MG63 (cell line): ENCODE measurements around the gene ALDOA. TPM values are rescaled to one million over a fixed set of nuclear protein-coding genes. Genes with fewer than 3 reads are reported as not detected.

Source experiments
- DNase-seq: peaks from one replicate; pipeline ENCODE4 v3.0.0-alpha.2; 2020
- H3K27me3 ChIP-seq: fragments of 250-450 bp; sonication (Bioruptor Pico); 2 replicates; pipeline ENCODE4 v1.5.1; 2020; ENCODE audit warnings: mild to moderate bottlenecking, moderate library complexity
- H3K36me3 ChIP-seq: fragments of 250-450 bp; sonication (Bioruptor Pico); 2 replicates; pipeline ENCODE4 v1.5.1; 2020; ENCODE audit warnings: mild to moderate bottlenecking, moderate library complexity
- H3K4me3 ChIP-seq: fragments of 250-450 bp; sonication (Bioruptor Pico); 2 replicates; pipeline ENCODE4 v1.5.1; 2020; ENCODE audit warnings: mild to moderate bottlenecking, moderate library complexity
- H3K9me3 ChIP-seq: fragments of 250-450 bp; sonication (Bioruptor Pico); 2 replicates; pipeline ENCODE4 v1.5.1; 2020; ENCODE audit warnings: mild to moderate bottlenecking, moderate library complexity
- total RNA-seq: library from RNA; depleted of rRNA; stranded (reverse); fragments of >200 nt; shearing (Covaris generic); gene quantifications from 2 replicates; pipeline ENCODE4 v1.2.3, GENCODE V29; 2014; ENCODE audit warnings: low replicate concordance

The ALDOA gene
- total RNA-seq, 1 experiment from 2014 or later: 911 TPM

DNA sequence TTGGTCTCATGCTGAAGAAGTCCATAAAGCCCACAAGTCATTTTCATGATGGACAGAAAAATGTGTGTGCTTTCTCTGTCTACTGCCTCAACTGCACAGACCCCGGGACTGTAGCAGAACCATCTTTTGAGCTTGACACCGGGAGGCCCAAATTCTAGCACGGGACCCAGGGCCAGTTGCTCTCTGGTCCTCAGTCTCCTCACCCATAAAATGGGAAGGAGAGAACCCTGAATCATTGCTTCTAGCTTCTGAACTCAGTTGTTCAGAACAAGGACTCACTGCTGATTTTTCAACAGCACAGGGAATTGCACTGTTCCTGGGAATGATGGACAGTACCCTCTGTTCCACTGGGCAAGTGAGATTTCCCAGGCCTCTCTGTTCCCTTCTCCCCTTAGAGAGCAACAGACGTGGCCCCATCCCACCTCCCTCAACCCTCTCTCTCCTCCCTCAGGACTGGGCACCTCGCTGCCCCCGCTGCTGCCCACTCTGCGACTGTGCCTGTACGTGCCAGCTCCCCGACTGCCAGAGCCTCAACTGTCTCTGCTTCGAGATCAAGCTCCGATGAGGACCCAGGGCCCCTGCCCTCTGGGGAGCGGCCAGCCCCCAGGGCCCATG lies 2.2 kb upstream of the ALDOA start:
- Histone ChIP-seq H3K9me3 (no peaks in the 10 kb centered on the region), H3K4me3 (peak overlapping the region; percentile 88), H3K27me3 (no peaks in the 10 kb centered on the region), H3K36me3 (peaks cover 54% of the 10 kb centered on the region)
- no peak for DNase-seq

DNA sequence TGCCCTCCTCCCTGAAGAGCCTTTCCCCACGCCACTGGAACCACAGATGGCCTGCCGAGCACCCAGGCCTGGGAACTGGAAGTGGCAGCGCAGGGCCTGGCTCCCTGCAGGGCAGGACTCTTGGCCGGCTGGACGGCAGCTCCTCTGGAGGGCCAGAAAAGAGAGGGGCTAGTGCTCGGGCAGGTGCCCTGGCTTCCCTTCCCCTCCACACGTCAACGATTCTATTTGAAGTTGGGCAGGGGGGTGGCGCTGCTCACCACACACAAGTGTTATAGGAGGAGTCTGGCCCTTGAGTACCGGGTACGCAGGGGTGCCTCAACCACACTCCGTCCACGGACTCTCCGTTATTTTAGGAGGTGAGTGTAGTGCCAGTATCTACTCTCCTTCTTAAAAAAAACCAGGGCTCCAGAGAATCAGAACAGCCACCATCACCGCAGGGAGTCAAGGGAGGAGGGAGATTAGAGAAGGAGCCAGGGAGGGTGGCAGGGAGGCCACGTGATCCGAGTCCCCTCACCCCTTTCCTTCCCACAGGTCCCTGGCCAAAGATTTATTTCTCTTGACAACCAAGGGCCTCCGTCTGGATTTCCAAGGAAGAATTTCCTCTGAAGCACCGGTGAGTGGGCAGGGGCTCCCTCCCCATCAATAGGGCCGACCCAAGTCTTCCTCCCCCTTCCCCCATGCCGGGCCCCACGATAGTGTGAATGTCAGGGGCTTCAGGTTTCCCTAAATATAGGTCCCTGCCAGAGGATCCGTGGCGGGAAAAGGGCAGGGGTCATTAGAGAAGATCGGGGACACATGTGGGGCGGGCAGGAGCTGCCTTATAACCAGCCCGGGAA lies 1.4 kb upstream of the ALDOA start:
- peaks cover 55% of the 10 kb centered on the region for H3K36me3 ChIP-seq
- peak overlapping the region; percentile 88 for H3K4me3 ChIP-seq
- DNase-seq: peak; percentile 83
- H3K27me3 ChIP-seq: no peaks in the 10 kb centered on the region
- H3K9me3 ChIP-seq: no peaks in the 10 kb centered on the region

DNA sequence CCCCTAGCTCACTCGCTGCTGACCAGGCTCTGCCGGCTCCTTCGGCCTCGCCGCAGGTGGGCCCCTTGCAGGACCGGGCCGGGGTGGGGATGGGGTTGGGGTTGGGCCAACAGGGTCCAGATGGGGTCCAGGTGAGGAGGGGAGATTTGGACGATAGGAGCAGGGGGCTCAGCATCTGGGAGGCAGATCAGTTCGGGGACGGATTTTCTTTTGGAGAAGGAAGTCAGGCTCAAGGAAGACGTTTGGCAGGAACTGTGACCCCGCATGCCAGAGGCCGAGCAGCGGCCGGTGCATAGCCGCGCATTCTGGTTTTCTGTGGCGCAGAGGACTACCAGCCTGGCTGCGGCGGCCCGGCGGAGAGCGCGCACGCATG lies 845 bp upstream of the ALDOA start:
- no peaks in the 10 kb centered on the region for H3K9me3 ChIP-seq
- peak overlapping the region; percentile 88 for H3K4me3 ChIP-seq
- DNase-seq: no peak
- no peaks in the 10 kb centered on the region for H3K27me3 ChIP-seq
- H3K36me3 ChIP-seq: peaks cover 58% of the 10 kb centered on the region

DNA sequence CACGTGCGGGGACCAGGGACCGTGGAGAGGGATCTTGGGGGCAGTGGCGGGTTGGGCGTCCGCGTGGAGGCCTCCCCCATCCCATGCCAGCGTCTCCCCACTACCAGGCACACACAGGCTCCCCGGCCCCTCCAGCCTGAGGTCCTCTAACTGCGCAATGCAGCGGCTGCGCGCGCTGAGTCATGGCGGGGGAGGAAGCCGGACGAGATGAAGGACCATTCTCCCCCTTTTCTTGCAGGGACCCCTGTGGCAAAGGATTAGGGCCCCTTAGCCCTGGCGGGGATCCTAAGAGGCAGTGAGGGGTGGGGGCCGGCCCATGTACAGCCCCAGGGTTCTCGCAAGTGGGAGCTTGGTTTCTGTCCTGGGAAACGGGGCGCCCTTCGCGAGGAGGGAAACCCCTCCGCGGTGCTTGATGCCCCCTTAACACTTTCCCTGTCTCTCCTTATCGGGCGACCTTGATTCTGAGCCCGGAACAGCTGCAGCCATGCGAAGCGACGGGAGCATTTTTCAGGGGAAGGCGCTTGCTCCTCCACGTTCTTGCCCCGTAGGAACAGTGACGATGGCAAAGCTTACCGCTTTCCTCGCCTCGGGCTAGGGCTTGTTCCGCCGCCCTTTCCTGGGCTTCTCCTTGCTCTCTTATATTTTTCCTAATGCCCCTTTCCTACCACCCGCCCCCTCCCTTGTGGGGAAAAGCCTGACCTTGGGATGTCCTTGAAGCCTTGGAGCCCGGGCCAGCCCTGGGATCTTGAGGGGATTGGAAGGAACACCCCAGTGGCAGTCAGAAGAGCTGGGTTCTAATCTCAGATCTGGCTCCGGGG lies 592 bp downstream of the ALDOA start:
- Histone ChIP-seq H3K36me3 (peaks cover 66% of the 10 kb centered on the region), H3K27me3 (no peaks in the 10 kb centered on the region), H3K9me3 (no peaks in the 10 kb centered on the region), H3K4me3 (peak overlapping the region; percentile 88)
- peak; percentile 74 for DNase-seq

DNA sequence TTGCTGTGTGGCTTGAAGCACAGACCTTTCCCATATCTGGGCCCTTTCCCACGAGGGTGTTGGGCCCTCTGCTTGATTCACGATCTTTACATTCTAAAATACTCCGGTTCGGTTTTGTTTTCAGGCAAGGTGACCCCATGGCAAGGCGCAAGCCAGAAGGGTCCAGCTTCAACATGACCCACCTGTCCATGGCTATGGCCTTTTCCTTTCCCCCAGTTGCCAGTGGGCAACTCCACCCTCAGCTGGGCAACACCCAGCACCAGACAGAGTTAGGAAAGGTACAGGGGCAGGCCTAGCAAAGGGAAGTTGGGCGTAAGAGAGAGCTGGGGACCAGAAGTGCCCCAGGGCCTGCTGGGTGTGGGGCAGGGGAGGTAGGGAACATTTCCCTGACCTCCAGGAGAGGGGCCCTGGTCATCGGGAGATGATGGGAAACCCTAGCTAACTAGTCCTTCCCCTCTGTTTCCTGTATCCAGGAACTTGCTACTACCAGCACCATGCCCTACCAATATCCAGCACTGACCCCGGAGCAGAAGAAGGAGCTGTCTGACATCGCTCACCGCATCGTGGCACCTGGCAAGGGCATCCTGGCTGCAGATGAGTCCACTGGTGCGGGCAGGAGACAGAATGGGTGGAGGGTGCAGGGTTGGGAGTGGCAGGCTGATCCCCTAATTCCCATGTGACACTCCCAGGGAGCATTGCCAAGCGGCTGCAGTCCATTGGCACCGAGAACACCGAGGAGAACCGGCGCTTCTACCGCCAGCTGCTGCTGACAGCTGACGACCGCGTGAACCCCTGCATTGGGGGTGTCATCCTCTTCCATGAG lies 1.4 kb downstream of the ALDOA start:
- no peak for DNase-seq
- H3K36me3 ChIP-seq: peaks cover 74% of the 10 kb centered on the region

DNA sequence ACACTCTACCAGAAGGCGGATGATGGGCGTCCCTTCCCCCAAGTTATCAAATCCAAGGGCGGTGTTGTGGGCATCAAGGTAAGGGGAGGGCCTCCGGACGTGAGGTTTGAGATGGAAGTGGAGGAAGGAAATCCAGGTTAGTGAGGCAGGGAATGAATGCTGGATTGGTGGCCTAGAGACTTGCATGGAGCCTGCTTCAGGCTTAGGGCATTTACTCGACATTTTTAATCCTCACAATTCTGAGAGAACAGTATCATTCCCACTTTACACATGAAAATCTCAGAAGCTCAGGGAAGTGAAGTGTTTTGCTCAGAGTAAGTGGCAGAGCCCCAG lies 2.0 kb downstream of the ALDOA start:
- H3K4me3 ChIP-seq: peak overlapping the region; percentile 88
- no peaks in the 10 kb centered on the region for H3K9me3 ChIP-seq
- no peak for DNase-seq
- no peaks in the 10 kb centered on the region for H3K27me3 ChIP-seq
- peaks cover 80% of the 10 kb centered on the region for H3K36me3 ChIP-seq

More for the DNA sequence above, 1.4 kb downstream of the ALDOA start:
- no peaks in the 10 kb centered on the region for H3K27me3 ChIP-seq
- H3K4me3 ChIP-seq: peak overlapping the region; percentile 88
- H3K9me3 ChIP-seq: no peaks in the 10 kb centered on the region

DNA sequence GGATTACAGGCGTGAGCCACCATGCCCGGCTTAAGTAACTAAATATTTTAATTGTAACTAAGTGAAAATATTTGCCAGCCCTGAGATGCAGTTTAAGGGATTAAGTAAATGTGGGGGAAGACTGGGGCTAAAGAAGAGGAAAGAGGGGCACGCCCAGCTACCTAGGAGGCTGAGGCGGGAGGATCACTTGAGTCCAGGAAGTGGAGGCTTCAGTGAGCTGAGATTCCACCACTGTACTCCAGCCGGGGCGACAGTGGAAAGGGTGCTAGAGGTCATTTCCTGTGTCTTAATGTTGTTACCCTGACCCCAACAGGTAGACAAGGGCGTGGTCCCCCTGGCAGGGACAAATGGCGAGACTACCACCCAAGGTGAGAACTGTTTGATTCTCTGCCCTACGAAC lies 2.8 kb downstream of the ALDOA start:
- no peaks in the 10 kb centered on the region for H3K9me3 ChIP-seq
- H3K27me3 ChIP-seq: no peaks in the 10 kb centered on the region
- peaks cover 86% of the 10 kb centered on the region for H3K36me3 ChIP-seq
- no peak for DNase-seq
- H3K4me3 ChIP-seq: no peak overlapping the region

DNA sequence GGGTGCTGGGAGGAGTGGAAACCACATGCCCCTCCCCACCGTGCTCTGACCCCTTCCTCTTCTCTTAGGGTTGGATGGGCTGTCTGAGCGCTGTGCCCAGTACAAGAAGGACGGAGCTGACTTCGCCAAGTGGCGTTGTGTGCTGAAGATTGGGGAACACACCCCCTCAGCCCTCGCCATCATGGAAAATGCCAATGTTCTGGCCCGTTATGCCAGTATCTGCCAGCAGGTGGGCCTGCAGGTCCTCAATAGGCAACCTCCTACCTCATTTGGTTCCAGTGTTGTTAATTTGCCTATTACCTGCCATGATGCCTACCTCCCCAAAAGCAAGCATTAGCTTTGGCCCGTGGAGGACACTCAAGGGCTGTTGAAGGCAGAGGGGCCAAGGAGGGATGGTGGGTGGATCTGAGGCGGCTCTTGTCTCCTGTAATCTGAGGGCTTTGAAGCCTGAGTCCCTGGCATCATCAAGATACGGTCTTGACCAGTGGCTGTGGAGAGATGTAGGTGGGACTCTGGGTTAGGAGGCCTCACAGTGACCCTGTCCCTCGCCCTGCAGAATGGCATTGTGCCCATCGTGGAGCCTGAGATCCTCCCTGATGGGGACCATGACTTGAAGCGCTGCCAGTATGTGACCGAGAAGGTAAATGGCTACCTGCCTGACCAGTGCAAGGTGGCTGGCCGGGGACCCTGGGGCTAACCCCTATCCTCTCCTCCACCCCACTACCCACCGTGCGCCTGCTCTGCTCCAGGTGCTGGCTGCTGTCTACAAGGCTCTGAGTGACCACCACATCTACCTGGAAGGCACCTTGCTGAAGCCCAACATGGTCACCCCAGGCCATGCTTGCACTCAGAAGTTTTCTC lies 3.4 kb downstream of the ALDOA start:
- Histone ChIP-seq H3K9me3 (no peaks in the 10 kb centered on the region), H3K27me3 (no peaks in the 10 kb centered on the region), H3K36me3 (peaks cover 89% of the 10 kb centered on the region), H3K4me3 (no peak overlapping the region)
- no peak for DNase-seq

DNA sequence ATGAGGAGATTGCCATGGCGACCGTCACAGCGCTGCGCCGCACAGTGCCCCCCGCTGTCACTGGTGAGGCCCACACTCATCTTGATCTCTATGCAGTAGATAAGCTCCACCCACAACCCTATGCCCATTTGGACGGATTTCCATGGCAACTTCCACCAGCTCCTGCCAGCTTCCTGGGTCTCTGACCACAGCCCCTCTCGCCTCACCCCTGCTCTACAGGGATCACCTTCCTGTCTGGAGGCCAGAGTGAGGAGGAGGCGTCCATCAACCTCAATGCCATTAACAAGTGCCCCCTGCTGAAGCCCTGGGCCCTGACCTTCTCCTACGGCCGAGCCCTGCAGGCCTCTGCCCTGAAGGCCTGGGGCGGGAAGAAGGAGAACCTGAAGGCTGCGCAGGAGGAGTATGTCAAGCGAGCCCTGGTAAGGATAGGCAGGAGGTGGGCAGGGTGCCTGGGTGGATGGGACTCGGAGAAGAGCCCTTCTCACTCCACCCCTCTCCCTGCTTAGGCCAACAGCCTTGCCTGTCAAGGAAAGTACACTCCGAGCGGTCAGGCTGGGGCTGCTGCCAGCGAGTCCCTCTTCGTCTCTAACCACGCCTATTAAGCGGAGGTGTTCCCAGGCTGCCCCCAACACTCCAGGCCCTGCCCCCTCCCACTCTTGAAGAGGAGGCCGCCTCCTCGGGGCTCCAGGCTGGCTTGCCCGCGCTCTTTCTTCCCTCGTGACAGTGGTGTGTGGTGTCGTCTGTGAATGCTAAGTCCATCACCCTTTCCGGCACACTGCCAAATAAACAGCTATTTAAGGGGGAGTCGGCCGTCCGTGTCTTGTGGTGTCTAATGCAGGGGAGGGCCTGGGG lies 4.3 kb downstream of the ALDOA start:
- Histone ChIP-seq H3K4me3 (no peak overlapping the region), H3K36me3 (peaks cover 84% of the 10 kb centered on the region), H3K27me3 (no peaks in the 10 kb centered on the region), H3K9me3 (no peaks in the 10 kb centered on the region)
- DNase-seq: no peak

DNA sequence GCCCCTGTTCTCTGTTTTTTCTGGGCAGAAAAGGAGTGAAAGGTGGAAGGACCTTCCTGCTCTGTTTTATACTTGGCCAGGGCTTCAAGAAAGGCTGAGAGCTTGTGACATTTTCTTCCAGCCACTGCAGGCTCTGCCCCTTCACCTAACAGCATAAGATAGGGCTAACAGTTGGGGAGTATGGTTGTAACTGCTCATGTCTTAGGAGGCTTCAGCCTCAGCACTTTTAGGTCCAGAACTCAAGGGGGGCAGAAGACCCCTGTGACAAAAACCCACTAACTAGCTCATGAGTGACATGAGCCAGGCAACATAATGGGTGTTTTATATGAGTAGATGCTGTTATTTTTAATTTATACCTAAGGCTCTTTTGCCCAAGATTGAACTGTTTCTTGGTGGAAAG lies 4.9 kb downstream of the ALDOA start:
- Histone ChIP-seq H3K36me3 (peaks cover 81% of the 10 kb centered on the region), H3K27me3 (no peaks in the 10 kb centered on the region), H3K9me3 (no peaks in the 10 kb centered on the region), H3K4me3 (no peak overlapping the region)
- no peak for DNase-seq

DNA sequence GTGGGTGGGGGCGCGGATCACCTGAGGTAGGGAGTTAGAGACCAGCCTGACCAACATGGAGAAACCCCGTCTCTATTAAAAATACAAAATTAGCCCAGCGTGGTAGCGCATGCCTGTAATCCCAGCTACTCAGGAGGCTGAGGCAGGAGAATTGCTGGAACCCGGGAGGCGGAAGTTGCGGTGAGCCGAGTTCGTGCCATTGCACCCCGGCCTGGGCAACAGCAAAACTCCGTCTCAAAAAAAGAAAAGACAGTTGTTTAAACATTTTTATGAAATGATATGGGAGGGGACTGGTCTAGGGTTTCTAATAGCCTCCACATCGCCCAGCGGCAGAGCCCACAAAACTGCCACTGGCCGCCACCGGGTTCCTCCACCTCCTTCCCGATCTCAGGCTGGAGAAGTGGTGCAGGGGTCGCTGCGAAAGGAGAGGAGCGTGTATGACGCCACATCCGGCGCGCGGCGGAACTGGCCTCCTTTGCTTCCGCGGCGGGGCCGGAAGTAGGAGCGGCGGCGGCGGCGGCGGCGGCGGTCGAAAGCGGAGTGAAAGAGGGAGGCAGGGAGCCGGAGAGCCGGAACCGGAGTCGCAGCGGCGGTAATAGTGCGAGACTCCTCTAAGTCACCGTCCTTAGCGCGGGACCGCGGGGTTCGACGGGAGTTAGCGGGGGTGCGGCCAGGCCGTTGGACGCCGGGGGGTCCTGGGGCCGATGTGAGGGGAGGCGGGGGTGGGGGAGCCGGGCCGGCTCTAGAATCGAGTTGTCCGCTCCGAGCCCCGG lies 10.1 kb downstream of the ALDOA start, which contains the start of gene PPP4C:
Gene PPP4C (plus strand): TSS at position 492 of the 773 bp plus-strand sequence. CDS start 384 bp downstream, outside the sequence.
- Histone ChIP-seq H3K4me3 (peak within 1 kb of the TSS; percentile 89), H3K27me3 (no peaks in the 10 kb centered on the region), H3K36me3 (peaks cover 76% of the 10 kb centered on the region), H3K9me3 (no peaks in the 10 kb centered on the region)
- peak; percentile 96 for DNase-seq

DNA sequence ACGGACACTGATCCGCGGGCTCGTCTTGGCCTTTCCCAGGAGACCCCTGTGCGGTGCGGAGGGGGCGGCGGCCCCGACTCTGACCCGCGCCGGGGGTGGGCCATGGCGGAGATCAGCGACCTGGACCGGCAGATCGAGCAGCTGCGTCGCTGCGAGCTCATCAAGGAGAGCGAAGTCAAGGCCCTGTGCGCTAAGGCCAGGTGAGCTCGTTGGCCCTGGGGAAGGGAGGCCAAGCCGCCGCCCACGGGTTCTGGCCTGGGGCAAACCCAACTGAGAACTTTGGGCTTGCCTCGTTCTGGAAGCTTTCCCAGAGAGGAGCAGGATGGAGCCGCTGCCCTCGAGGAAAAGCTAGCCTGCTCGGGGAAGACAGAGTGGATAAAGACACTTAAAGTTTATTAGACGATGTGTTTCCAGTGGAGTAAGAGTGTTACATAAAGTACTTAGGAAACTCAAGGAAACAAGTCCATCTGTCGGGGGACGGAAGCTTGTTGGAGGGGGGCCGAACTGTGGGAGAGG lies 10.8 kb downstream of the ALDOA start:
- peaks cover 76% of the 10 kb centered on the region for H3K36me3 ChIP-seq
- no peaks in the 10 kb centered on the region for H3K27me3 ChIP-seq
- H3K4me3 ChIP-seq: peak overlapping the region; percentile 89
- H3K9me3 ChIP-seq: no peaks in the 10 kb centered on the region
- peak; percentile 35 for DNase-seq

DNA sequence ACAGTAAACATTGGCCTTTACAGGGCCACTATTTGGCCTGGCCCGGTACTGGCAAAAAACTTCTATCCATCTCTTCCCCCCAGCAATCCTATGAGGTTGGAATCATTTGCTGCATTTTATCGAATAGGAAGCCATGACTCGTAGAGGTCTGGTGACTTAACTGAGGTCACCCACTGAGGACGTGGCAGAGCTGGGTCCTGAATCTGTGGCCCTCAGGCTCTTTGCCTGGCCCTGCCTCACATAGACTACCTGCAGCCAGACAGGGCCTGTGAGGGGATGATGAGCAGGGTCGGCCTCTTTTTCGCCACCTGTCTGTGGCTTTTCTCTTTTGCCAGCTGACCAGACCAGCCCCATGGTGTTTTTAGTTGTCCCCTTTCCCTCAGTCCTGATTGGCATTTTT lies 12.1 kb downstream of the ALDOA start:
- no peak for DNase-seq
- H3K4me3 ChIP-seq: peak overlapping the region; percentile 89
- H3K9me3 ChIP-seq: no peaks in the 10 kb centered on the region
- H3K27me3 ChIP-seq: no peaks in the 10 kb centered on the region
- peaks cover 76% of the 10 kb centered on the region for H3K36me3 ChIP-seq

DNA sequence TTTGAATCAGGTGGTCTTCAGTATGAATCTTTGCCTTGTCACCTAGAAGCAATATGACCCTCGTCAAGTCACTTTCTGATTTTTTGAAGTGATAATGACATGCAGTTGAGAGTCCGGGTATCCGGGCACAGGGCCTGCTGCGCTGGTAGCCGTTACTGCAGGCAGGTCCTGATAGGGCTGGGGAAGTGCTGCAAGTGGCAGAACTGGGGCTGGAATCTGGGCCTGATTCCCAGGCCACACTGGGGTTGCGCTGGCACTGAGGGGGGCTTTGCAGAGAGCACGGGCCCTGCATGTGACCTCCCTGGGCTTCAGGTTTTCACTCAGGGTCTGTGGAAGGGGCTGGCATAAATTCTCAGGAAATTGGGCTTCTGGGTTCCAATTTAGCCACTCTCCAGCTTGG lies 13.2 kb downstream of the ALDOA start:
- no peak overlapping the region for H3K4me3 ChIP-seq
- H3K36me3 ChIP-seq: peaks cover 81% of the 10 kb centered on the region
- DNase-seq: no peak
- H3K27me3 ChIP-seq: no peaks in the 10 kb centered on the region
- H3K9me3 ChIP-seq: no peaks in the 10 kb centered on the region
